ENCODE results near the gene PLOD3.
A peak's percentile ranks its signal among the peaks of the same experiment; 100 is the strongest.

Gene PLOD3

DNA sequence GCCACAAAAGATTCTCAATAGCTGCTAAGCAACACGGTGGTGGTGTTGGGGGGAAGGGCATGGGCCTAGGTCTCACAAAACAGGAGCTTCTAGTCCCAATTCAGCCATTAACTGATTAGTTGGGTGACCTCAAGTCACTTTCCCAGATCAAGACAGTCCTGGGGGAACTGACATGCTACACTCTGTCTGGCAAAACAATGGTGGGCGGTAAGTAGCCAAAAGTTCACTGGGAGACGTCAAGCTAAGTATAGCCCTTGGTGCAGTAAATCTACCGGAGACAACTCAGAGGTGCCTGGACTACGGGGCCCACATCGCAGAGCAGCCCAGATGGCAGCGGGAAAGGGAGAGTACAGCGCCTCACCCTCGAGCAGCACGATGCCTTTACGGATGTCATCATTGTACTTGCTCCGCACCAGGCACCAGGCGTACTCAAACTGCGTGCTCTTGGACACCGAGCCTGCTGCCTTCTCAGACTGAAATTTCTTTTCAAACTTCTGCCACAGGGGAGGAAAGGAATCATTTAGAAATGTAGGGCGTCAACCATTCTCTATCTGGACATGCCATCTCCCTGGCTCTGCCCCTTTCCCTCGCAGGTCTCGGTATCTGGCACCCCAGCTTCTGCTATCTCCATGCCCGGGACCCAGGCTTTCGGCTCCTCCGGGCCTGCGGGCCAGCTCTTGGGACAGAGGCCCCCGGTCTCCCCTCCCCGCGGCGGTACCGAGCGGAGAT, 26.4 kb upstream of the PLOD3 start:
- H3K27me3 Mint-ChIP-seq: no peaks in the 10 kb centered on the region
- no peak for ATAC-seq

GRCh38 chr7:101241443-101242349, 24.3 kb upstream of the PLOD3 start:
- H3K36me3 Mint-ChIP-seq (ENCODE audit: low read depth): peaks cover 10% of the 10 kb centered on the region
- peaks cover 29% of the 10 kb centered on the region for H3K4me1 Mint-ChIP-seq

More for the DNA sequence above, 26.4 kb upstream of the PLOD3 start:
- H3K4me3 Mint-ChIP-seq: peak overlapping the region; percentile 99
- H3K27ac Mint-ChIP-seq: peak overlapping the region; percentile 97
- H3K36me3 Mint-ChIP-seq (ENCODE audit: low read depth): peaks cover 19% of the 10 kb centered on the region
- DNase-seq: no peak
- peaks cover 37% of the 10 kb centered on the region for H3K4me1 Mint-ChIP-seq
- H3K9me3 Mint-ChIP-seq: no peaks in the 10 kb centered on the region

GRCh38 chr7:101241015-101241363, 23.6 kb upstream of the PLOD3 start:
- H3K4me1 Mint-ChIP-seq: peaks cover 28% of the 10 kb centered on the region
- ATAC-seq (no peak), DNase-seq (no peak)
- no peaks in the 10 kb centered on the region for H3K9me3 Mint-ChIP-seq
- no peak overlapping the region for H3K4me3 Mint-ChIP-seq
- peaks cover 10% of the 10 kb centered on the region for H3K36me3 Mint-ChIP-seq (ENCODE audit: low read depth)
- H3K27me3 Mint-ChIP-seq: no peaks in the 10 kb centered on the region
- no peak overlapping the region for H3K27ac Mint-ChIP-seq

More at GRCh38 chr7:101241443-101242349, 24.3 kb upstream of the PLOD3 start:
- ATAC-seq (no peak), DNase-seq (no peak)
- Mint-ChIP-seq H3K27me3 (no peaks in the 10 kb centered on the region), H3K27ac (no peak overlapping the region), H3K4me3 (no peak overlapping the region), H3K9me3 (no peaks in the 10 kb centered on the region)

DNA sequence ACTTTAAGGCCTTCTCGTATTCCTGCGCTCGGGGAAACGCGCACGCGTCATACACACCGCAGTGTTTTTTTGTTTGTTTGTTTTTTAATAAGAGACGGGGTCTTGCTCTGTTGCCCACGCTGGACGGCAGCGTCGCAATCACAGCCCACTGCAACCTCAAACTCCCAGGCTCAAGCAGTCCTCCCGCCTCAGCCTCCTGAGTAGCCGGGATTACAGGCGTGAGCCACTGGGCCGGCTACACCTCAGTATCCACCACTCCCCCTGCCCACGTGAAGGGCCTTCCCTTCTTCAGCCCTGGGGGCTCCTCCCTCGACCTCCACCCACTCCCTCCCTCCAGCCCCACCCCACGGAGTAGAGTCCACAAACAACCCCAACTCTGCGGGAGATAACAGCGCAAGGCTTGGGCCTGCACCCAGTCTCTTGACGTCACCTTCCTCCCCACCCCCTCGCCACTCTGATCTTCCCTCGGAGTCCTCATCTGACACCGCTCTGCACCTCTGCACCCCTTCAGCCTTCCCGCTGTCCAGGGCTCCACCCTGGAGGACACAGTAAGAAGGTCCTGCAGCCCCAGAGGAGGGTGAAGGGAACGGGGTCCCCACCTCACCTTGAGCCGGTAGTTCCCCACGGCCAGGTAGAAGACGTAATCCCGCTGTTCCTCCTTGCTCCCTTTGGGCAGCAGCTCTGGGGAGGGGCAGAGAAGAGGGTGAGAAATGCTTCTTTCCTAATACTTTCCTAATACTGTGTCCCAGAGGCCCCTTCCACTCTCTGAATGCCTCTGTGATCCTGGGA, 23.0 kb upstream of the PLOD3 start:
- Mint-ChIP-seq H3K27ac (no peak overlapping the region), H3K9me3 (no peaks in the 10 kb centered on the region), H3K4me1 (peaks cover 22% of the 10 kb centered on the region)

GRCh38 chr7:101239951-101240220, 22.5 kb upstream of the PLOD3 start:
- Mint-ChIP-seq H3K4me3 (no peak overlapping the region), H3K36me3 (ENCODE audit: low read depth) (peaks cover 3% of the 10 kb centered on the region), H3K4me1 (peaks cover 17% of the 10 kb centered on the region), H3K27me3 (no peaks in the 10 kb centered on the region), H3K27ac (no peak overlapping the region), H3K9me3 (no peaks in the 10 kb centered on the region)
- no peak for DNase-seq
- ATAC-seq: no peak

More for the DNA sequence above, 23.0 kb upstream of the PLOD3 start:
- H3K36me3 Mint-ChIP-seq (ENCODE audit: low read depth): peaks cover 4% of the 10 kb centered on the region
- no peaks in the 10 kb centered on the region for H3K27me3 Mint-ChIP-seq
- DNase-seq: no peak
- no peak for ATAC-seq
- no peak overlapping the region for H3K4me3 Mint-ChIP-seq

- H3K4me3 Mint-ChIP-seq: no peak overlapping the region
- DNase-seq: no peak
- peaks cover 3% of the 10 kb centered on the region for H3K36me3 Mint-ChIP-seq (ENCODE audit: low read depth)
- H3K9me3 Mint-ChIP-seq: no peaks in the 10 kb centered on the region
- no peak for ATAC-seq
- no peak overlapping the region for H3K27ac Mint-ChIP-seq
- peaks cover 17% of the 10 kb centered on the region for H3K4me1 Mint-ChIP-seq
- H3K27me3 Mint-ChIP-seq: no peaks in the 10 kb centered on the region
These were observed 22.0 kb upstream of the PLOD3 start for GRCh38 chr7:101239191-101239950.

DNA sequence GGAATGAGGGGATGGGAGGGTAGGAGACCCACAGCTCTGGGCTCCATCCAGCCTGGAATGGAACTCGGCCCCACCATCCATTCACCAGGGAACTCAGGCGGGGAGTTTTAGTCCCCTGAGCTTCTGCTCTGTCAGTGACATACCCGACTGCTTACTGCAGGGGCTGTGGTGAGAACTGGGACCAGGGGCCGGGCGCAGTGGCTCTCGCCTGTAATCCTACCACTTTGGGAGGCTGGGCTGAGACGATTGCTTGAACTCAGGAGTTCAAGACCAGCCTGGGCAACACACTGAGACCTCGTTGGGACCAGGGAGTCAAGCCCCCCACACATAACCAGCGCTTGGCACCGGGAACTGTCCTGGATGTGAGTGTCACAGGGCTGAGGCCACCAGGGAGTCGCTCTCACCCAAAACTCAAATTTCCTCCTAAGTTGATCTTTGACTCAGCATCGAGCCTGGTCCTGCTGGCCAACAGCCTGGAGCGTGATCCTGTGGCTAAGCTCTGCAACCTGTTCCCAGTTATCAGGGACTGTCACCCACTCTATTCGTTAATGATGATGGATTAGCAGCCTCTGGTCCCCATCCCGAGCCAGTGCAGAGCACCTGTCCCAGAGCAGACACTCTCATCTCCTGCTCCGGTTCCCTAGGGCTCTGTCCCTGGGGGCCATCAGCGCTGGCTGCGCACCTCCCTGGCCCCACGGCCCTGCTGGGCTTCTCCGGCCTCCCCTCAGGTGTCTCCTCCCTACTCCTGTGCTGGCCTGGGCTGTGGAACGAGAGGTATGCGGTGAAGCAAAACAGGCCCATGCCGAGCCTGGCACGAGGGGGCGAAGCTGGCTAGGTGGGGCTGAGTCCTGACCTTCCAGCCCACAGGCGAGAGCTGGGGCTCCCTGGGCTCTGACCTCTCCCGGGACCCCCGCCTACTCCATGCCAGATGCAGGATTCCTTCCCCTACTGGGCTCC, 21.1 kb upstream of the PLOD3 start:
- ATAC-seq (no peak), DNase-seq (no peak)
- H3K4me1 Mint-ChIP-seq: peaks cover 11% of the 10 kb centered on the region
- H3K27me3 Mint-ChIP-seq: no peaks in the 10 kb centered on the region
- no peaks in the 10 kb centered on the region for H3K36me3 Mint-ChIP-seq (ENCODE audit: low read depth)
- peak overlapping the region; percentile 19 for H3K27ac Mint-ChIP-seq
- no peak overlapping the region for H3K4me3 Mint-ChIP-seq
- no peaks in the 10 kb centered on the region for H3K9me3 Mint-ChIP-seq

GRCh38 chr7:101237206-101238067, 20.1 kb upstream of the PLOD3 start, which contains the start of gene CLDN15:
Gene CLDN15 (minus strand): TSS chr7:101237802. CDS start chr7:101237581, 221 bp downstream.
- H3K9me3 Mint-ChIP-seq: no peaks in the 10 kb centered on the region
- H3K27ac Mint-ChIP-seq: peak within 1 kb of the TSS; percentile 19
- ATAC-seq (no peak), DNase-seq (no peak)
- peaks cover 5% of the 10 kb centered on the region for H3K4me1 Mint-ChIP-seq
- H3K27me3 Mint-ChIP-seq: no peaks in the 10 kb centered on the region
- no peaks in the 10 kb centered on the region for H3K36me3 Mint-ChIP-seq (ENCODE audit: low read depth)
- no peak within 1 kb of the TSS for H3K4me3 Mint-ChIP-seq

- H3K27me3 Mint-ChIP-seq: no peaks in the 10 kb centered on the region
- no peak overlapping the region for H3K4me3 Mint-ChIP-seq
- H3K36me3 Mint-ChIP-seq (ENCODE audit: low read depth): no peaks in the 10 kb centered on the region
- no peak for DNase-seq
- H3K27ac Mint-ChIP-seq: no peak overlapping the region
- no peak for ATAC-seq
- H3K4me1 Mint-ChIP-seq: peaks cover under 1% of the 10 kb centered on the region
- H3K9me3 Mint-ChIP-seq: no peaks in the 10 kb centered on the region
These were observed 19.0 kb upstream of the PLOD3 start for GRCh38 chr7:101236292-101236835.

DNA sequence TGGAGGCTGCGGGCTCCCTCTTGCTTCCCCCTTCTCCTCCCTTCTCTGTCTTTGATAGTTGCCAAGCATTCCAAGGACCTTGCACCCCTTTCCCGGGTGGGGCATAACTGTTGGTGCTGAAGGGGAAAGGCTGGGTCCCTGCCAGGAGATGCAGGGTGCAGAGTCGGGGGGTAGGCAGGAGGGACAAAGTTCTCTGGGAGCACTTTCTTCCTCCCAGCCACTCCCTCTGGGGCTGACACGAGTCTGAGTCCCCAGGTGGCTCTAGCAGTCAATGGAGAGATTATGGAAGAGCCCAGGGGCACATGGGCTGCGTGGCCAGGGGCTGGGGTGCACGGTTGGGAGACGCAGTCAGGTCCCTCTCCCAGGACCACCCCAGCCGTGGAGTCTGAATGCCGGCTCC, 18.1 kb upstream of the PLOD3 start:
- H3K9me3 Mint-ChIP-seq: no peaks in the 10 kb centered on the region
- no peak overlapping the region for H3K4me3 Mint-ChIP-seq
- no peaks in the 10 kb centered on the region for H3K36me3 Mint-ChIP-seq (ENCODE audit: low read depth)
- H3K27me3 Mint-ChIP-seq: no peaks in the 10 kb centered on the region
- no peak for ATAC-seq
- DNase-seq: no peak
- no peaks in the 10 kb centered on the region for H3K4me1 Mint-ChIP-seq
- H3K27ac Mint-ChIP-seq: no peak overlapping the region

DNA sequence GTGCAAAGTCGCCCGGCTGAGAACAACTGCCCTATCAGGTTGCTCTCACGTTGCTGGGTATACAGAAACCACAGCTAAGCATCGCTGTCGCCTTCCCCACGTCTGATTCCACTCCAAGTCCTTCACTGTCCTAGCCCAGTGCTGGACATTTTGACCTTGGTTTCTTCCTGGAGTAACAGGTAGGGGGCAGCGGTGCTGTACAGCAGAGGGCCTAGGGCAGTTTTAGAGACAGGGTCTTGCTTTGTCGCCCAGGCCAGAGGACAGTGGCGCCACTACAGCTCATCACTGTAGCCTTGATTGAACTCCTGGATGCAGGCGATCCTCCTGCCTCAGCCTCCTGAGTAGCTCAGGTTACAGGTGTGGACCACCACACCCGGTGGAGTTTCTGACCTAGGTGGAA, 17.7 kb upstream of the PLOD3 start:
- H3K9me3 Mint-ChIP-seq: no peaks in the 10 kb centered on the region
- H3K4me3 Mint-ChIP-seq: no peak overlapping the region
- no peak overlapping the region for H3K27ac Mint-ChIP-seq
- ATAC-seq (no peak), DNase-seq (no peak)
- no peaks in the 10 kb centered on the region for H3K27me3 Mint-ChIP-seq
- H3K4me1 Mint-ChIP-seq: no peaks in the 10 kb centered on the region
- no peaks in the 10 kb centered on the region for H3K36me3 Mint-ChIP-seq (ENCODE audit: low read depth)

GRCh38 chr7:101234636-101235035, 17.3 kb upstream of the PLOD3 start:
- DNase-seq (no peak), ATAC-seq (no peak)
- Mint-ChIP-seq H3K36me3 (ENCODE audit: low read depth) (no peaks in the 10 kb centered on the region), H3K27me3 (no peaks in the 10 kb centered on the region), H3K9me3 (no peaks in the 10 kb centered on the region), H3K4me1 (no peaks in the 10 kb centered on the region), H3K4me3 (no peak overlapping the region), H3K27ac (no peak overlapping the region)
